HepG2 (cell line): ENCODE results near the gene MTHFSD. TPM values are rescaled to one million over a fixed set of nuclear protein-coding genes. Genes with fewer than 3 reads are reported as not detected.

Experiments
- ATAC-seq: fragments of 200-7000 bp; cut with Tn5 transposase; 3 replicates; pipeline ENCODE4 v1.9.1; 2020; ENCODE audit warnings: mild to moderate bottlenecking, moderate library complexity
- BruUV-seq: library from RNA; stranded (reverse); fragments of 400-500 nt; replicated peaks from 2 replicates; lab custom pipeline; 2021; lab: Mats Ljungman, UMichigan
- CTCF ChIA-PET: fragments of 300-600 bp; formaldehyde crosslinking; extraction: SDS; loops from one replicate; lab custom pipeline; 2021; ENCODE audit warnings: low total read pairs, inconsistent platforms, low intra/inter-chr PET ratio; lab: Yijun Ruan, JAX
- POLR2A ChIA-PET: fragments of 350-600 bp; sonication (Branson Sonifier 250); formaldehyde crosslinking; loops from one replicate; lab custom pipeline; 2020; ENCODE audit warnings: antibody characterized with exemption, inconsistent platforms; lab: Yijun Ruan, JAX
- DNase-seq: peaks from one replicate; pipeline ENCODE4 v3.0.0-alpha.2; 2015; ENCODE audit warnings: low spot score
- FAIRE-seq: peaks from 3 replicates; lab custom pipeline; 2011; peaks lifted over from hg19 to GRCh38; lab: Jason Lieb, UNC
- H2AFZ ChIP-seq: one replicate; pipeline ENCODE4 v1.6.1; 2011; ENCODE audit warnings: low read length, inconsistent platforms
- H3K27ac ChIP-seq: fragments of 300-600 bp; 3 replicates; pipeline ENCODE4 v1.8.0; 2011; ENCODE audit warnings: mixed run types, mild to moderate bottlenecking, mixed read lengths, low read length, inconsistent platforms; ENCODE audit not compliant: insufficient read depth; ENCODE audit errors: extremely low read length
- H3K27me3 ChIP-seq, 2 experiments: fragments of 200-600 bp in 1 of 2; 2 replicates in 1 of 2; 3 replicates in 1 of 2; pipeline versions ENCODE4 v1.6.0 to v1.8.0; 2011; ENCODE audit warnings: low read length in 2 of 2, mild to moderate bottlenecking in 2 of 2, moderate library complexity in 2 of 2, inconsistent platforms in 1 of 2; ENCODE audit not compliant: insufficient read depth in 2 of 2, control insufficient read depth in 1 of 2
- H3K36me3 ChIP-seq, 2 experiments: fragments of 200-600 bp in 1 of 2; replicated peaks in 1 of 2; 2 replicates in 1 of 2; 3 replicates in 1 of 2; pipeline versions ENCODE4 v1.5.1 to v1.8.0; 2011; ENCODE audit warnings: low read length in 2 of 2, inconsistent platforms in 1 of 2; ENCODE audit not compliant: insufficient read depth in 2 of 2, control insufficient read depth in 1 of 2
- H3K4me1 ChIP-seq: 2 replicates; pipeline ENCODE4 v1.5.1; 2012; ENCODE audit warnings: low read length, inconsistent platforms; ENCODE audit not compliant: insufficient read depth
- H3K4me2 ChIP-seq: 2 replicates; pipeline ENCODE4 v1.6.0; 2011; ENCODE audit warnings: low read depth, low read length, inconsistent platforms
- H3K4me3 ChIP-seq, 3 experiments: fragments of 200-600 bp in 1 of 3; sonication (generic), shearing (Covaris generic) in 1 of 3; replicated peaks in 1 of 3; 2 replicates each; pipeline ENCODE4 v1.5.1; 2011 to 2016; ENCODE audit warnings: low read length in 3 of 3, inconsistent platforms in 2 of 3, low read depth in 2 of 3, mild to moderate bottlenecking in 2 of 3, control low read depth in 1 of 3, mixed read lengths in 1 of 3; ENCODE audit not compliant: insufficient read depth in 1 of 3
- H3K79me2 ChIP-seq: one replicate; pipeline ENCODE4 v1.6.1; 2011; ENCODE audit warnings: low read length, inconsistent platforms; ENCODE audit not compliant: insufficient read depth
- H3K9ac ChIP-seq: 2 replicates; pipeline ENCODE4 v1.6.0; 2011; ENCODE audit warnings: mild to moderate bottlenecking, low read depth, low read length, inconsistent platforms; ENCODE audit not compliant: insufficient read depth
- H3K9me3 ChIP-seq: 2 replicates; pipeline ENCODE4 v1.5.1; 2012; ENCODE audit warnings: mild to moderate bottlenecking, low read length
- H4K20me1 ChIP-seq: 2 replicates; pipeline ENCODE4 v1.6.0; 2011; ENCODE audit warnings: inconsistent platforms, mild to moderate bottlenecking, low read length, moderate library complexity; ENCODE audit not compliant: insufficient read depth
- ATF2 ChIP-seq: sonication (generic); formaldehyde crosslinking; IDR thresholded peaks from 2 replicates; pipeline ENCODE4 v1.4.0; 2020; ENCODE audit warnings: missing genetic modification reagents
- CCAR2 ChIP-seq: fragments of 200-400 bp; formaldehyde crosslinking; optimal IDR thresholded peaks from 2 replicates; pipeline ENCODE3; 2018; ENCODE audit warnings: low read depth, mild to moderate bottlenecking, low read length, moderate library complexity
- DBP ChIP-seq: sonication (generic); formaldehyde crosslinking; IDR thresholded peaks from 2 replicates; pipeline ENCODE4 v1.4.0; 2020; ENCODE audit warnings: missing genetic modification reagents; ENCODE audit errors: not compliant biosample characterization
- EZH2 ChIP-seq: conservative IDR thresholded peaks from 2 replicates; pipeline ENCODE4 v1.6.1; 2012; ENCODE audit warnings: mild to moderate bottlenecking, low read depth, low read length, moderate library complexity
- HMG20B ChIP-seq: conservative IDR thresholded peaks from 2 replicates; pipeline ENCODE4 v1.6.1; 2016; ENCODE audit warnings: missing genetic modification reagents, missing compliant biosample characterization
- HNRNPLL ChIP-seq: fragments of 200-400 bp; formaldehyde crosslinking; IDR thresholded peaks from 2 replicates; pipeline ENCODE4 v1.6.1; 2017; ENCODE audit warnings: mild to moderate bottlenecking, low read depth, low read length; ENCODE audit not compliant: poor library complexity, severe bottlenecking
- KAT8 ChIP-seq: IDR thresholded peaks from 2 replicates; pipeline ENCODE4 v1.6.1; 2016; ENCODE audit warnings: missing genetic modification reagents, missing compliant biosample characterization
- MTF1 ChIP-seq: sonication (generic); formaldehyde crosslinking; IDR thresholded peaks from 2 replicates; pipeline ENCODE4 v1.5.0; 2020; ENCODE audit warnings: missing genetic modification reagents
- SSRP1 ChIP-seq: IDR thresholded peaks from 2 replicates; pipeline ENCODE4 v1.6.1; 2016; ENCODE audit warnings: control low read depth
- TAF15 ChIP-seq: fragments of 200-400 bp; formaldehyde crosslinking; IDR thresholded peaks from one replicate; pipeline ENCODE4 v1.6.1; 2018; ENCODE audit warnings: mild to moderate bottlenecking, low read depth, low read length; ENCODE audit not compliant: poor library complexity, severe bottlenecking
- ZNF296 ChIP-seq: sonication (generic); formaldehyde crosslinking; conservative IDR thresholded peaks from 2 replicates; pipeline ENCODE4 v1.5.0; 2020; ENCODE audit warnings: mild to moderate bottlenecking, missing genetic modification reagents
- ZNF710 ChIP-seq: sonication (generic); formaldehyde crosslinking; IDR thresholded peaks from 2 replicates; pipeline ENCODE4 v1.5.0; 2020; ENCODE audit warnings: mild to moderate bottlenecking, missing genetic modification reagents, borderline replicate concordance
- WGBS: methylation state at CpG from one replicate; pipeline ENCODE4 v1.1.6; 2017; ENCODE audit warnings: low lambda C conversion rate; 5-methylcytosine and 5-hydroxymethylcytosine counted together
- in situ Hi-C: cut with HindIII; loops from 2 replicates; pipeline ENCODE4 v1.10.0; 2017; ENCODE audit warnings: low pct_unique_long_range_greater_than_20kb; ENCODE audit not compliant: extremely low pct_ligation_motif_present
- intact Hi-C: fragments of 100-400 bp; cut with micrococcal nuclease; formaldehyde crosslinking; loops from one replicate; pipeline ENCODE4 v1.10.0; 2022; ENCODE audit not compliant: unreplicated experiment
- polyA plus RNA-seq, 8 experiments: library from polyadenylated mRNA; depleted of rRNA in 3 of 8; stranded (reverse) in 7 of 8; unstranded in 1 of 8; fragments of >200 nt; fragmentation: Illumina TruSeq in 4 of 8; extraction: Trizol in 4 of 8; gene quantifications; 2 replicates each; pipeline versions ENCODE4 v1.2.1 to v1.2.3, GENCODE V29; 2011 to 2016; ENCODE audit warnings: low read depth in 4 of 8, missing spikeins in 1 of 8, mixed read lengths in 1 of 8; ENCODE audit not compliant: insufficient read depth in 1 of 8
- total RNA-seq, 5 experiments: library from RNA; depleted of rRNA; stranded (reverse); fragments of >200 nt; fragmentation: Illumina TruSeq; extraction: Trizol; gene quantifications; 2 replicates each; pipeline ENCODE4 v1.2.3, GENCODE V29; 2016; ENCODE audit warnings: low read depth in 1 of 5

The MTHFSD gene
- total and polyA plus RNA-seq, 2 of the 13 experiments (the other 11 are each of a cell fraction or from before 2014, with no cell fraction given) = 14.2 to 16.3 TPM

- in situ Hi-C loops = no loop called here
- H3K9ac ChIP-seq = no peak overlapping the region
- no peaks in the 10 kb centered on the region for H3K79me2 ChIP-seq
- H3K4me2 ChIP-seq = no peak overlapping the region
- no peaks in the 10 kb centered on the region for H3K4me1 ChIP-seq
- CTCF ChIA-PET = no interaction called here
- no peaks in the 10 kb centered on the region for H3K9me3 ChIP-seq
- no peak for FAIRE-seq
- H4K20me1 ChIP-seq = no peaks in the 10 kb centered on the region; the same call in 1 of the 2 replicates
- peaks cover 26 to 86% of the 10 kb centered on the region in 2 experiments for H3K27me3 ChIP-seq
- no peak overlapping the region for H2AFZ ChIP-seq
- no peak overlapping the region for H3K4me3 ChIP-seq
- H3K36me3 ChIP-seq = no peaks in the 10 kb centered on the region
- H3K27ac ChIP-seq = no peak overlapping the region
- POLR2A ChIA-PET = no interaction called here
- ATAC-seq = no peak
- DNase-seq = no peak
- intact Hi-C loops = no loop called here
- TF ChIP-seq HNRNPLL = peak; percentile 8
- TF ChIP-seq ATF2 (CRISPR knock-in tag) = no peak
- TF ChIP-seq EZH2 = peak; percentile 94
- 8% methylated on average over 17 of the region's 34 CpGs for WGBS
- BruUV-seq = no TSS peak
These were observed 58.6 kb downstream of the MTHFSD start for GRCh38 chr16:86496262-86496928.

- Histone ChIP-seq H3K9ac (no peak overlapping the region), H3K36me3 (no peaks in the 10 kb centered on the region), H3K4me3 (no peak overlapping the region), H2AFZ (no peak overlapping the region), H3K4me2 (no peak overlapping the region), H3K27me3 (peaks cover 22 to 86% of the 10 kb centered on the region in 2 experiments), H3K27ac (no peak overlapping the region), H4K20me1 (no peaks in the 10 kb centered on the region; the same call in 1 of the 2 replicates), H3K4me1 (no peaks in the 10 kb centered on the region), H3K9me3 (no peaks in the 10 kb centered on the region), H3K79me2 (no peaks in the 10 kb centered on the region)
- no TSS peak for BruUV-seq
- in situ Hi-C loops (no loop called here), intact Hi-C loops (no loop called here)
- ATAC-seq = no peak
- 34% methylated on average over 16 of the region's 16 CpGs for WGBS
- FAIRE-seq = no peak
- DNase-seq = no peak
- ChIA-PET POLR2A (no interaction called here), CTCF (no interaction called here)
- no peak for TF ChIP-seq ZNF296 (CRISPR knock-in tag)
- TF ChIP-seq CCAR2 = no peak
- TF ChIP-seq DBP (CRISPR knock-in tag) = no peak
- no peak for TF ChIP-seq MTF1 (CRISPR knock-in tag)
- TF ChIP-seq ZNF710 (CRISPR knock-in tag) = no peak
- no peak for TF ChIP-seq SSRP1
- TF ChIP-seq HMG20B (CRISPR knock-in tag) = no peak
- no peak for TF ChIP-seq KAT8
- TF ChIP-seq TAF15 = no peak
These were observed 59.2 kb downstream of the MTHFSD start for GRCh38 chr16:86495756-86496261.
